HG02840 (cell line): ENCODE measurements around the gene ASZ1.
A peak's percentile ranks its signal among the peaks of the same experiment; 100 is the strongest.
"Not testable (repeated sequence)": the region's sequence is repeated elsewhere in the genome, so short reads cannot be mapped to it uniquely, and the experiment has no call there.

Experiments
- ATAC-seq: cut with Tn5 transposase; IDR thresholded peaks from one replicate; pipeline ENCODE4 v1.9.1; 2021; ENCODE audit warnings: mild to moderate bottlenecking, moderate library complexity, moderate number of reproducible peaks; ENCODE audit not compliant: unreplicated experiment, low FRiP score

Gene ASZ1, protein sequence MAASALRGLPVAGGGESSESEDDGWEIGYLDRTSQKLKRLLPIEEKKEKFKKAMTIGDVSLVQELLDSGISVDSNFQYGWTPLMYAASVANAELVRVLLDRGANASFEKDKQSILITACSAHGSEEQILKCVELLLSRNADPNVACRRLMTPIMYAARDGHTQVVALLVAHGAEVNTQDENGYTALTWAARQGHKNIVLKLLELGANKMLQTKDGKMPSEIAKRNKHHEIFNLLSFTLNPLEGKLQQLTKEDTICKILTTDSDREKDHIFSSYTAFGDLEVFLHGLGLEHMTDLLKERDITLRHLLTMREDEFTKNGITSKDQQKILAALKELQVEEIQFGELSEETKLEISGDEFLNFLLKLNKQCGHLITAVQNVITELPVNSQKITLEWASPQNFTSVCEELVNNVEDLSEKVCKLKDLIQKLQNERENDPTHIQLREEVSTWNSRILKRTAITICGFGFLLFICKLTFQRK

DNA sequence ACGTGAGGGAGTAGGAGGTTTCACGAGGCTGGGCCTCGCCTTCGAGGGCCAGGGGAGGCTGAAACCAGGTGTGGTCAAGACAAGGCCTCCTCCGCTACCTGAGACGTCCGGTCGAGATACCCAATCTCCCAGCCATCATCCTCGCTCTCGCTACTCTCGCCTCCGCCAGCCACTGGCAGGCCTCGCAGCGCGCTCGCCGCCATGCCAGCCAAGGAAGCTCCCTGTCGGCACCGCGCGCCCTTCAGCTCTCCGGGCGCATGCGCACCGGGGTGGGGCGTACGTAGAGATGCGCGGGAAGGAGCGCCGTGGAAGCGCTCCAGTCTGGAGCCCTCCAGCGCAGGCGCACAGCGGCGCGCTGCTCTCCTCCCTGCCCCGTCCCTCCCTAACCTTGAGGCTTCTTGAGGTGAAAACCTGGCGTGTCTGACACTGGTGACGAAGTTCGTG lies at the start of gene ASZ1:
Gene ASZ1, minus strand, starts transcription at position 236 of the 444 bp plus-strand sequence. Its CDS starts 33 bp downstream, at position 203.
- ATAC-seq: no peak

DNA sequence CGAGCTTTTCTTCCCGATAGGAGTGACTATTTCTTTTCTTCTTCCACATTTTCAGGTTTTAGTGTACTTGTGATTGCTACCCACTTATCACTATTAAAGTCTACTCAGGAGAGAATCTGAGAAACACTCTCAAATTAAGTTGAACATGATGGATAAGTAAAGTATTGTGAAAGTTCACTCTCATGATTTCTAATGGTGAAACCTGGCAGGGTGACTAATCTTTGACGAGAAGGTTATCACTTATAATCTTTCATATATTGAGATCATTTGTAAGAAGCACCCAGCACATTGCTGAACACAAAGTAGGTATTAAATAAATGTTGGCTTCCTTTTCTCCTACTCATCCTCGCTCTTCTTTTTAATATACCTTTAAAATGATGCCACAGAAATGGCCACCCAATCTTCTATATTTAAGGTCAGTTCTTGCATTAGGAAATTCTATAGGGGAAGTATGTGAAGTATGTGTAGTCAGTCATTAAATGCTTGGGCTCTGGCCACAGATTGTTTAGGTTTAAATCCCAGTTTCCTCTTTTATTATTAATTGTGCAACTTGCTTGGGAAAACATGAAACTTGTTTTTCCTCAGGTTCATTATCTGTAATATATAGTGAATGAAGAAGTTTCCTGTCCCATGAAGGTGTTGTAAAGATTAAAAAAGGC lies 49.4 kb upstream of the ASZ1 start:
- ATAC-seq: no peak

GRCh38 chr7:117472335-117472734 lies 45.0 kb upstream of the ASZ1 start:
- ATAC-seq: no peak

DNA sequence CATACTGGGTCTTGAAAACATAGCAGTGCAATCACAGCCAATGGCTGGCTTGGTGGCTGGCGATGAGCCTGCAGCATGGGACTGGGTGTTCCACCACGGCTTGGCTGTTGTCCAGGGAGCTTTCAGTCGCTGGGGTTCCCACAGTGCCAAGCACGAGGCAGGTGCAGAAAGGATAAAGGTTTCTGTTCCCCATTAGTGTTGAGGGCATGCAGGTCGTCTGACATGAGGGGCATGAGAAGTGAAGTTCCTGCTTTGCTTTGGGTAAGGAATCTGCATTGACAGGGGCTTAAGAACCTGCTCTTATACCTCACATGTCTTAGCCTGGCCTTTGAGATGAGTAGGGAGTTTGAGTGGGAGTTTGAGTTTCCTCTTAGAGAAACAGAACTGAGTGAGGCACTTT lies 43.5 kb upstream of the ASZ1 start:
- ATAC-seq: no peak

- no peak for ATAC-seq
Observed at GRCh38 chr7:117468174-117468573, 40.9 kb upstream of the ASZ1 start.

- ATAC-seq: not testable (repeated sequence)
Observed at GRCh38 chr7:117460815-117461214, 33.5 kb upstream of the ASZ1 start.

GRCh38 chr7:117459735-117460134 lies 32.4 kb upstream of the ASZ1 start:
- ATAC-seq: no peak

DNA sequence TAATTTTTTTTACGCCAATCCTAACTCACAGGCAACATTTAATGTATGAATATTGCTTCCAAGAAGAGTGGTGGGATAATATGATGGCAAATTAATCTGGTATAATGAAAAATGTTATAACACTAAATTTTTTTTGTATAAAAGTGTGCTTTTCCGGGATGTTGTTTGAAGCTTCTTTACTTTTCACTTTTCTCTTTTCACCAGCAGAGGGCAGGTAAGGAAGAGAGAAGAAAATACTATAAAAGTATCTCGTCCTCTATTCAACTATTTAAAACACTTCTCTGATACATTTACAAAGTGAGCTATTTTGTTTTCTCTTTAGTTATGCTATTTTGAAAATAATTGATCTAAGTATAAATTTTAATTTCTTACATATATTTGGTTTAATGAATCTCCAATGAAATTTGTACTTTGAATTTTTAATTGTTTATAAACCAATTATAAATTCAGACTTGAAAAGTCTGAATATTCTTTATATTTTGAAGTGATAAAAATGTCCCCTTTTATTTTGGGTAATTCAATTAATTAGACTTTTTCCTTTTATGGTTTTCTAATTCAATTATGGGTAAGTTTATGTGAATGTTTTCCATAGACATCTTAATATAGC lies 31.8 kb upstream of the ASZ1 start:
- ATAC-seq: no peak

DNA sequence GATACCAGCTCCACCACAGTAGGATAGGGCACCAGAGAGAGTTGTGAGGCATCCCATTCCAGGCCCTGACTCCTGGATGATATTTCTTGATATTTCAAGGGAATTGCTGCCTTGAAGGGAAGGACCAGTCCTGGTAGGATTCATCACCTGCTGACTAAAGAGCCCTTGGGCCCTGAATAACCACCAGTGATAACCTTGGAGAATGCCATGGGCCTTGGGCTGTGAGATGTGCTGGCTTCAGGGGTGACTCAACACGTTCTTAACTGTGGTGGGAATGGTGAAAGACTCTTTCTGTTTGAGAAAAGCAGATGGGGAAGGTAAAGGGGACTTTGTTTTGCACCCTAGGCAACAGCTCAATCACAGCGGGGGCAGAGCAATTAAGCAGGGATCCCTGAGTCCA lies 21.4 kb upstream of the ASZ1 start:
- ATAC-seq: no peak

- no peak for ATAC-seq
Observed at GRCh38 chr7:117446220-117446815, 19.0 kb upstream of the ASZ1 start.

GRCh38 chr7:117445206-117445605 lies 17.9 kb upstream of the ASZ1 start:
- no peak for ATAC-seq

- ATAC-seq: no peak
Observed at GRCh38 chr7:117444646-117445045, 17.4 kb upstream of the ASZ1 start.

GRCh38 chr7:117435475-117436043 lies 8.3 kb upstream of the ASZ1 start:
- peak; percentile 95 for ATAC-seq

DNA sequence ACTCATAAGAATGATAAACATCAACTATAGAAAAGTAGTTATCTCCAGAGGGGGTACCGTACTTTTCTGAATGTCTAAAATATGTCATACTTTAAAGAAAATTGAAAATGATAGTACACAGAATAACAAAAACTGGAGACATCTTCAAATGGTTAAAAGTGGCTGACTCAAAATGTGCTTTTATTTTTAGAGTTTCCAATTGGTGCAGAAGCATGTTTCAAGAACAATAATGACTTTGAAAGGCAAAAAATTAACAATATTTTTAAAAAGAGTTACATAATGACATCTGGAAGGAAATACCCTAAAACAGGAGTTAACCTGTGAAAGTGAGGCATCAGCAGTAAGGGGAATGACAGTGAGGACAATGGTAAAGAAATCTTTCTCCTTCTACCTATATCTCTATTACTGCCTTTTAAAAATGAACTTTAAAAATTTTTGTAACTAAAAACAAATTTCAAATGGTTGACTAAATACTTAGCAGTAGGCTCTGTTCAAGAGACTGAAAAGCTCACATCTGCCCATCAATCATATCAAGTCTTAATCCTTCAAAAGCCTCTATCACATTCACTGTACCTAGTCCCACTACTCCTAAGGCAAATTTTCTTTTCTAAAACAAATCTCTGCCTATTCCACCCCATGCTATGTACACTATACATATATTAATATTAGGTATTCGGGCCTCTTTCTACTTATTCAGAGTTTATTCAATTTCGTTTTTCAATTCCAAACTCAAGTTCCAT lies 3.0 kb downstream of the ASZ1 start:
- ATAC-seq: peak; percentile 87

DNA sequence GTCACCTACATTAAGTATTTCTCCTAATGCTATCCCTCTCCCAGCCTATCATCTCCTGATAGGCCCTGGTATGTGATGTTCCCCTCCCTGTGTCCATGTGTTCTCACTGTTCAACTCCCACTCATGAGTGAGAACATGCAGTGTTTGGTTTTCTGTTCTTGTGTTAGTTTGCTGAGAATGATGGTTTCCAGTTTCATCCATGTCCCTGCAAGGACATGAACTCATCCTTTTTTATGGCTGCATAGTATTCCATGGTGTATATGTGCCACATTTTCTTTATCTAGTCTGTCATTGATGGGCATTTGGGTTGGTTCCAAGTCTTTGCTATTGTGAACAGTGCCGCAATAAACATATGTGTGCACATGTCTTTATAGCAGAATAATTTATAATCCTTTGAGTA lies 12.7 kb downstream of the ASZ1 start:
- not testable (repeated sequence) for ATAC-seq

DNA sequence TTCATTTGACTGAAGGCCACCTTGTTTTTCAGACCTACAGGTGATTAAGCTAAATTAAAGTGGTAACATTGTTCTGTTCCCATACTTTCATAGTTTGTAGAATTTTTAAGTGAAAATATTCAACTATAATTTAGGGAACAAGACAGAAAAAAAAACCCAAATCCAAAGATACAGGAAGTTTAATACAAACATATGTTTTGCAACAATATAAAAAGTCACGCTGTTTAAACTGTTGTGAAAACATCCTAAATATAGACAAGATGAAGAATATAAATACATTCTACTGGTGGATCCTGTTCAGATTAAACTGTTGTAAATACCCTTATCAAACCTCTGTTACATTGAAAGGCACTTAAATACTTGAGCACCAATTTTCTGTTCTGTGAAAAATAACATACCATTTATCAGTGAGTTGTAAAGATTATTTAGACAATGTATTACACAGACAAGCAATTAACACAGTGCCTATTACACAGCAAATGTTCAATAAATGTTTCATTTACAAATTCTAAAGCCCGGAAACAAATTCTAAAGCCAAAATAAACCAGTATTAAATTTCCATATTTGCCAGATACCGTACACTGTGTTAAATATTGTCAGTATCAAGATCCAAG lies 14.2 kb downstream of the ASZ1 start:
- ATAC-seq: no peak

- ATAC-seq: no peak
Observed at GRCh38 chr7:117412390-117412789, 14.9 kb downstream of the ASZ1 start.

DNA sequence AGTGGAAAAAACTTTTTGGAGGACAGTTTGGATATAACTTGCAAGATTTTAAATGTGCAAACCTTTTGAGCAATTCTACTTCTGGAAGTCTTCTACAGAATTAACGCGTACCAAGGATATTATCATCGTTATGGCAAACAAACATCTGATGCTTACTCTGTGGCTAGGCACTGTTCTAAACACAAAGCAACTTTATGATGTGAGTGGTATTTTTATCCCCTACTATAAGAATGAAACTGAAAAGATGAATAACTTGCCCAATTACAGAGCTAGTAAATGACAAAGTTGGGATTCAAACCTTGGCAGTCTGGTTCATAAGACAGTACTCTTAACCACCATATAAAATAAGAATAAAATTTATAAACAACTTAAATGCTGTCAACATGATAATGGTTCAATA lies 15.8 kb downstream of the ASZ1 start:
- ATAC-seq: no peak

- ATAC-seq: no peak
Observed at GRCh38 chr7:117408831-117409230, 18.5 kb downstream of the ASZ1 start.
